GM04504 (cell line): ENCODE results near the gene RAB40C.
A peak's percentile ranks its signal among the peaks of the same experiment; 100 is the strongest.

Source experiments
- DNase-seq: peaks from one replicate; pipeline ENCODE4 v3.0.0-alpha.2; 2012; ENCODE audit warnings: low read depth

Gene RAB40C

GRCh38 chr16:647173-647902, 57.5 kb downstream of the RAB40C start:
- DNase-seq = no peak

DNA sequence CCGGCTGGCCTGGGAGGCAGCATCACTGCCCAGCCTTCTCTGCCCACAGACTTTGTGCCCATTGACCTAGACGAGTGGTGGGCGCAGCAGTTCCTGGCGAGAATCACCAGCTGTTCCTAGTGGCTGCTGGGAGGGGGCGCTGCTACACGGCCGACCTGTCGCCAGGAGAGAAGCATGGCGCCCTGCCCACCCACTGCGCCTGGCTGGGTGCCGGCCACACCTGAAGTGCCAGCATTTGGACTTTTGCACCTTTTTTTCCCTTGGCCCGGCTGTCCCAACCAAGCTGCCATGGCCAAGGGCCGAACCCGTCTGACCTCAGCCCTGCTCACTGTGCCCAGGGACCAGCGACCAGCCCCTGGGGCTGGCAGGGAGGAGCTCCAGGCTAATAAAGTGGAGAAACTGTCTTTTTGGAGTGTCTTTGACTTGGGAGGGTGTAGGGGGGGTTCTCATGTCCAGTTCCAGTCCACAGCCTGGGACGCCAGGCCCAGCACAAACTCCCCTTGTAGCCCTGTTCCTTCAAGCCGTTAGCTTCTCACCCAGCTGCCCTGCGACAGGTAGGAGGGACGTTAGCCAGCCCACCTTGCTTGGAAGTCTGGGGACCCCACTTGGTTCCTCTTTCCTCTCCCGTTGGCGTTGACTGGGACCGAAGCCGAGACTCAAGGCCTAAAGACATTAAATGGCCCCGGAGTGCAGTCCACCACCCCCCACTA, 58.4 kb downstream of the RAB40C start:
- DNase-seq = no peak

DNA sequence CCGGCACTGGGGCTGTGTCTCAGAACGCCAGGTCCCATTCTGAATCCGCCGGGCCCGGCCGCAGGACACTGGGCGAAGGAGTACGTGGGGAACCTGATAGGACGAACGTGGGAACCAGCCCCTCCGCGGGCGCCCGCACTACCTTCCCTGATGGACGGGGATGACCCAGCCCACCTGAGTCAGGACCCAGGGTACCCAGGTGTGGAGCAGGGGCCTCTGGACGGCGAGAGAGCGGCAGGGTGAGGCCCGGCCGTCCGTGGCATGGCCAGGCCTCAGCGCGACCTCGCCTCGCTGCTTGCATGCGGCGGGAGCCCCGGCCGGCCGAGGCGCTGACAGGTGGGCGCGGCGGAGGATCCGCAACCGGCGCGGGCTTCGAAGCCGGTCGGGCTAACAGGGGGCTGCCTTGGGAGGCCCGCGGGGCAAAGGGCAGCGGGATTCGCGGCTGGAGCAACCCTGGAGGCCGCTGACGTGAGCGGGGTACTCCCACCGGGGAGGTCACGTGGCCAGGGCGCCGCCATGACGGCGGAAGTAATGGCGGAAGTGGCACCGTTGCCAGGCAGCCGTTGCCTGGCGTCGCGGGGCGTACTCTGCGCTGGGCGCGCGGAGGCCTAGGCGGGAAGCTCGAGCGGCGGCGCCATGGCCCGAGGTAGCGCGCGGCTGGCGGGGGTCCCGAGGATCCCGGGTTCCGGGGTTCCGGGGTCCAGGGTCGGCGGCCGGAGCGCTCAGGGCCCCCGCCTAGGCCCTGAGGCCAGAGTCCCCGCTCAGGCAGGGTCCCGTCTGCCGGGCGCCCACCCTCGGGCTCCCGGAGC, 59.1 kb downstream of the RAB40C start, which contains the start of gene WDR90:
Gene WDR90 (plus strand): TSS at position 585 of the 809 bp plus-strand sequence. CDS start 52 bp downstream, at position 637.
- peak; percentile 77 for DNase-seq

GRCh38 chr16:649631-650030, 59.8 kb downstream of the RAB40C start:
- no peak for DNase-seq

DNA sequence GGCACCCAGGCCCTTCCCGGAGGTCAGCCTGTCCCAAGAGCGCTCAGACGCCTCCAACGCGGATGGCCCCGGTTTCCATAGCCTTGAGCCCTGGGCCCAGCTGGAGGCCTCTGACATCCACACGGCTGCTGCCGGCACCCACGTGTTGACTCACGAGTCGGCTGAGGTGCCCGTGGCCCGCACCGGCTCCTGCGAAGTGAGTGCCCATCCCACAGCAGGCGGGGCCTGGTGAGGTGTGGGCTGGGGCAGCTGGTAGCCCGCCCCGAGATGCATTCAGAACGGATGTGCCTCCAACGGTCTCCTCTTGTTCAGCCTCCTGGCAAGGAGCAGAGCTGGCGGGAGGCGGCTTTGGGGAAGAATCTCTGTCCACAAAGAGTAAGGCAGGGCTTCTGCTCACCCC, 62.0 kb downstream of the RAB40C start:
- no peak for DNase-seq

- DNase-seq = no peak
Measured at GRCh38 chr16:652454-653305, 62.8 kb downstream of the RAB40C start.

DNA sequence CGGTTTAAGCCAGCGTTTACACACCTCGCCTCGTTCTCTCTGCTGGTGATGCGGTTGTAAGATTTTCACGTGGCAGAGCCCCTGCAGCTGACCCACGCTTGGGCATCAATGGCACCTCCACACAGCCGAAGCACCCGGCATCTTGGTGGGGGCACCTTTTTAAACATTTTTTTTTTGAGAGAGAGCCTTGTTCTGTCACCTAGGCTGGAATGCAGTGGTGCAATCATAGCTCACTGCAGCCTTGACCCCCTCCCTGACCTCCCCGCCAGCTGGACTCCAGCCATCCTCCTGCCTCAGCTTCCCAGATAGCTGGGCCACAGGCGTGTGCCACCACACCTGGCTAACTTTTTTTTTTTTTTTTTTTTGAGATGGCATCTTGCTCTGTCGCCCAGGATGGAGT, 64.2 kb downstream of the RAB40C start:
- DNase-seq = no peak

- DNase-seq = no peak
Measured at GRCh38 chr16:657487-657886, 67.6 kb downstream of the RAB40C start.

DNA sequence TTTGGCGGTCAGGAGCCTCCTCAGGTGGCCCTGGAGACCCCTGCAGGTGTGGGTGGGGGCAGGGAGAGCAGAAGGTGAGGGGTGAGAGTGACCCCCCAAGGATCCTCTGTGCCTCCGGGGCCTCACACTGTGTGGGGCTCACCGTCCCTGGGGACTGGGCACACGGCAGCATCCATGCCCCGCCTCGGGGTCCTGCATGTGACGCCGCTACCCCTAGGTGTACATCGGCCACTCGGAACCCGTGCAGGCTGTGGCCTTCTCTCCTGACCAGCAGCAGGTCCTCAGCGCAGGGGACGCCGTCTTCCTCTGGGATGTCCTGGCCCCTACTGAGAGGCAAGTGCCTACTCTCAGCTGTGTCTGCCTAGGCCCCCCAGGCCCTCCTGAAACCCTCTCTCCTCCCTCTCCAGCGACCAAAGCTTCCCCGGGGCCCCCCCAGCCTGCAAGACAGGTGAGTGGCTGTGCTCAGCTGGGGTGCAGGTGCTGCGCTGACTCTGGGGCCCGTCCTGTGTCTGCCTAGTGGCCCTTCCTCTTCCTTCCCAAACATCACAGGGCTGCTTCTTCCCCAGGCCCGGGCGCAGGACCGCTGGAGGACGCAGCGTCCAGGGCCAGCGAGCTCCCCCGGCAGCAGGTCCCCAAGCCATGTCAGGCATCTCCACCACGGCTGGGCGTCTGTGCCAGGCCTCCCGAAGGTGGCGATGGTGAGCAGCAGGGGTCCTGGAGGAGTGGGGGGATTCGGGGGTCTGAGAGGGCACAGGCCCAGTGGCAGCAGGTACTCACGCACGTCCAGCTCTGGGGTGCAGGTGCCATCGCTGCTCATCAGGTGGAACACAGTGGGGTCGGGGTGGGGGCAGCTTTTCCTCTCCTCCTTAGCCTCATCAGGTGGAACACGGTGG, 69.1 kb downstream of the RAB40C start:
- no peak for DNase-seq

DNA sequence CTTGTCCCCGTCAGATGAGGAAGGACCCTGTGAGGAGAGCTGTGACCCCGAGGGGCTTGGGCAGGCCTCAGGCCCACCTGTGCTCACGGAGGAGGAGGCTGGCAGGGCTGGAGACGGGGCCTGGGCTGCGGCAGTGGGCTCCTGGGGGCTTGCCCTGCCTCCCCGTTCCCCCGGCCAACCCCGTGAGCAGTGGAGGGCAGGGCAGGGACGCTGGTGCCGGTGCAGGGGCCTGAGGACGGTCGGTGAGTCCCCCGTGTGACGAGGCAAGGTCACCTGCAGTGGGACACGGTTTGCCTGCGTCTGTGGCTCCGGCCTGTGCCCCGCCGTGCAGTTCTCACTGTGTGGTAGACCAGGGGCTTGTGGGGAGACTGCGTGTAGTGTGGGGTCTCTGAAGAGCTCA, 69.8 kb downstream of the RAB40C start:
- DNase-seq = no peak

DNA sequence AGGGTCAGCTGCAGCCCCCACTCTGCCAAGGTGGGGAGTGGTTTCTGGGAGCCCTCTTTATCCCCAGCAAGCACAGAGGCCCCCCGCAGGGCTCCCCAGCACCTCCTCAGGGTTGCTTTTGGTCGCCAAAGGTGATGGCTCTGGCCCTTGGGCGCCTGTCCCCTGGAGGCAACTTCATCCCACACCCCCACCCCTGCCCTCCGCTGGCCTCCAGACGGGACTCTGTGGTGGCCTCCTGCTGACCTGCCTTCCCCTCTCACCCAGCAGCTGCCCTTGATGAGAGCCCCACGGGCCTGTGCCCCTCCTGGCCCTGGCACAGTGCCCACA, 70.2 kb downstream of the RAB40C start:
- DNase-seq = no peak

- peak; percentile 55 for DNase-seq
Measured at GRCh38 chr16:660459-661183, 70.8 kb downstream of the RAB40C start.

GRCh38 chr16:661184-661821, 71.4 kb downstream of the RAB40C start:
- no peak for DNase-seq

- DNase-seq = no peak
Measured at GRCh38 chr16:662095-662494, 72.2 kb downstream of the RAB40C start.

DNA sequence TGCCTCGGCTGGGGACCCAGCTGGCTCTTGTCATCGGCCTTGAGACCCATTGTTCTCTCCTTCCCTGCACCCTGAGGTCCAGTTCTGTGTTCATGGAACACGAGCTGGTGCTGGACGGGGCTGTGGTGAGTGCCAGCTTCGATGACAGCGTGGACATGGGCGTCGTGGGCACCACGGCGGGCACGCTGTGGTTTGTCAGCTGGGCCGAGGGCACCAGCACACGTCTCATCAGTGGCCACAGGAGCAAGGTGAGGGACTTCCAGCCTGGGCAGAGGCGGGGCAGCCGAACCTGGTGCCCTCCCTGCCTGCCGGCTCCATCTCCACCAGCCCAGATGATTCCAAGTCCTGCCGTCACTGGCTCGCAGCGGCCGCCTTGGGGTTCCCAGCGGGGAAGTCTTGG, 72.7 kb downstream of the RAB40C start:
- DNase-seq = no peak

GRCh38 chr16:666572-666971, 76.7 kb downstream of the RAB40C start:
- DNase-seq = no peak

DNA sequence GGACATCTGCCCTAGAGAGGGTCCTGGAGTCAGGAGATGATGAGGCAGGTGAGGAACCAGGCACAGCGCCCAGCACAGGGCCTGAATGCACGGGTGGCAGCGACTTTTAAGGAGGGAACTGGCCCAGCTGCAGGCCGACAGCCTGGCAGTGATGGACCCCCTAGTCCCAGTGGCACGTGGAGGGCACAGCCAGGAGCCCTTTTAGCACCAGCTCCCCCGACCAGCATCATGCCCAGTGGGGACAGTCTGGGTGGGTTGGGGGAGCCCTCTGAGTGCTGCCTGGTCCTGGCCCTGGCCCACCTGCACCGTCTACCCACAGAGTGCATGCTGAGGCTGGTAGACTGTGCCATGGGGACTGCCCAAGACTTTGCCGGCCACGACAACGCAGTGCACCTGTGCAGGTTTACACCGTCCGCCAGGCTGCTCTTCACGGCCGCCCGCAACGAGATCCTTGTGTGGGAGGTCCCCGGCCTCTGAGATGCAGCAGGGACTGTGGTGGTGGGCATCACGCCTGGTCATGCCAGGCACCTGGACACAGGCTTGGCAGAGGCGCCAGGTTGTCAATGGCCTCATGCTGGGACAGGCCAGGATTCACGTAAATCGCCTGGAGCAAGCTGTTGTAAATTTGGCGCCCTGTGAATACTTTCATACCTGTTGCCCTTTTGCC, 77.4 kb downstream of the RAB40C start:
- no peak for DNase-seq

DNA sequence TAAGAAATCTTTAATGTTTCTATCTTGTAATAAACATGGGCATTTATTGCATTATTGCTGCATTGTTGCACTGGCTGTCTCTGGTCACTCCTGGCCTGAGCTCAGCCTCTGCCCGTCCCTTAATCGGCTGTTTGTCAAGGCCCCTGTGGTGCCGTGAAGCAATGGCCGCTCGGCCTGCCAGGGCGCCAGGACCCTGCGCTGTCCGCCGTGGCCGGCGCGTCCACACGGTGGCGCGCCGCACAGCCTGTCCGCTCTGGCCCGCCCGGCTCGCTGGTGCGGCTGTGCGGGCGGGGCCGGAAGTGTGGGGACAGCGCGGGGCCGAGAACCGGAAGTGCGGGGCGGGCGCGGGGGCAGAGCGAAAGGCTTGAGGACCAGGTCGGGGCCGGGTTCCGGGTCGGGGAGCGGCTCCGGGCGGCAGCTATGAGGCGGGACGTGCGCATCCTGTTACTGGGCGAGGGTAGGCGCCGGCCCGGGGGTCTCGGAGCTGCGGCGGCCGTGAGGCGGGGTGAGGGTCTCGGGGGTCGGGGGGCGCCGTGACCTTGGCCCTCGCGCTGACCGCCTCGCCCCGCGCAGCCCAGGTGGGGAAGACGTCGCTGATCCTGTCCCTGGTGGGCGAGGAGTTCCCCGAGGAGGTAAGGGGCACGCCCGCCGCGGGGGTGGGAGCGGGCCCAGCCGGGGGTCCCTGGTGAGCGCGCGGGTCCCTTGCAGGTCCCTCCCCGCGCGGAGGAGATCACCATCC, 78.1 kb downstream of the RAB40C start, which contains the start of gene RHOT2:
Gene RHOT2 (plus strand): TSS at position 353 of the 739 bp plus-strand sequence. CDS start 68 bp downstream, at position 421.
- DNase-seq = peak; percentile 81
